ENCODE data around the gene CDH15. TPM values are rescaled to one million over a fixed set of nuclear protein-coding genes. Genes with fewer than 3 reads are reported as not detected.

CDH15 gene
- total and polyA plus RNA-seq, 2 of the 13 experiments (the other 11 are each of a cell fraction or from before 2014, with no cell fraction given) = 0.74 to 2.2 TPM

DNA sequence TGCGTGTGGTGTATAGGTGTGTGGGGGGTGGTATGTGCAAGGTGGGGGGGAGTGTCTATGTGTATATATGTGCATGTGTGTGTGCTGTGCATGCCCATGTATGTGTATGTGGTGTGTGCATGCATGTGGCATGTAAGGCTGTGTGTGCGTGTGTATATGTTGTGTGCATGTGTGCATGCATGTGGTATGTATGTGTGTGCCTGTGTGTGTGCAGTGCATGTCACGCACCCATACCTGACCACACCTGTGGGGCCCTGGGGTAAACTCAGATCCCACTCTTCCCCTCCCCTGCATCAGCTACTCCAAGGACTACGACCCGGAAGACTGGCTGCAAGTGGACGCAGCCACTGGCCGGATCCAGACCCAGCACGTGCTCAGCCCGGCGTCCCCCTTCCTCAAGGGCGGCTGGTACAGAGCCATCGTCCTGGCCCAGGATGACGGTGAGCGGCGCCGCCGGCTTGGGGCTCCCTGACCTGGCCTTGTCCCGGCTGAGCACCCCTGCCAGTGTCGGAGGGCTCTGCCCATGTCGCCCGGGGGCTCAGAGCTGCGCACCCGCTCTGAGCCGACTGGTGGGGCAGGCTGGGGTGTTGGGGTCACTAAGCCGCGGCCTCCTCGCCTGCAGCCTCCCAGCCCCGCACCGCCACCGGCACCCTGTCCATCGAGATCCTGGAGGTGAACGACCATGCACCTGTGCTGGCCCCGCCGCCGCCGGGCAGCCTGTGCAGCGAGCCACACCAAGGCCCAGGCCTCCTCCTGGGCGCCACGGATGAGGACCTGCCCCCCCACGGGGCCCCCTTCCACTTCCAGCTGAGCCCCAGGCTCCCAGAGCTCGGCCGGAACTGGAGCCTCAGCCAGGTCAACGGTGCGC, 19.7 kb downstream of the CDH15 start (continued):
- TF ChIP-seq, protein P1, sequence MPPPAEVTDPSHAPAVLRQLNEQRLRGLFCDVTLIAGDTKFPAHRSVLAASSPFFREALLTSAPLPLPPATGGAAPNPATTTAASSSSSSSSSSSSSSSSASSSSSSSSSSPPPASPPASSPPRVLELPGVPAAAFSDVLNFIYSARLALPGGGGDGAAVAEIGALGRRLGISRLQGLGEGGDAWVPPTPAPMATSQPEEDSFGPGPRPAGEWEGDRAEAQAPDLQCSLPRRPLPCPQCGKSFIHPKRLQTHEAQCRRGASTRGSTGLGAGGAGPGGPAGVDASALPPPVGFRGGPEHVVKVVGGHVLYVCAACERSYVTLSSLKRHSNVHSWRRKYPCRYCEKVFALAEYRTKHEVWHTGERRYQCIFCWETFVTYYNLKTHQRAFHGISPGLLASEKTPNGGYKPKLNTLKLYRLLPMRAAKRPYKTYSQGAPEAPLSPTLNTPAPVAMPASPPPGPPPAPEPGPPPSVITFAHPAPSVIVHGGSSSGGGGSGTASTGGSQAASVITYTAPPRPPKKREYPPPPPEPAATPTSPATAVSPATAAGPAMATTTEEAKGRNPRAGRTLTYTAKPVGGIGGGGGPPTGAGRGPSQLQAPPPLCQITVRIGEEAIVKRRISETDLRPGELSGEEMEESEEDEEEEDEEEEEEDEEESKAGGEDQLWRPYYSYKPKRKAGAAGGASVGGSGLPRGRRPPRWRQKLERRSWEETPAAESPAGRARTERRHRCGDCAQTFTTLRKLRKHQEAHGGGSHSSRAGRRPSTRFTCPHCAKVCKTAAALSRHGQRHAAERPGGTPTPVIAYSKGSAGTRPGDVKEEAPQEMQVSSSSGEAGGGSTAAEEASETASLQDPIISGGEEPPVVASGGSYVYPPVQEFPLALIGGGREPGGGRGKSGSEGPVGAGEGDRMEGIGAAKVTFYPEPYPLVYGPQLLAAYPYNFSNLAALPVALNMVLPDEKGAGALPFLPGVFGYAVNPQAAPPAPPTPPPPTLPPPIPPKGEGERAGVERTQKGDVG (CRISPR knock-in tag; IDR thresholded peaks at IDR 0.05; ENCODE audit: borderline replicate concordance) = no peak
- TF ChIP-seq, protein P2, sequence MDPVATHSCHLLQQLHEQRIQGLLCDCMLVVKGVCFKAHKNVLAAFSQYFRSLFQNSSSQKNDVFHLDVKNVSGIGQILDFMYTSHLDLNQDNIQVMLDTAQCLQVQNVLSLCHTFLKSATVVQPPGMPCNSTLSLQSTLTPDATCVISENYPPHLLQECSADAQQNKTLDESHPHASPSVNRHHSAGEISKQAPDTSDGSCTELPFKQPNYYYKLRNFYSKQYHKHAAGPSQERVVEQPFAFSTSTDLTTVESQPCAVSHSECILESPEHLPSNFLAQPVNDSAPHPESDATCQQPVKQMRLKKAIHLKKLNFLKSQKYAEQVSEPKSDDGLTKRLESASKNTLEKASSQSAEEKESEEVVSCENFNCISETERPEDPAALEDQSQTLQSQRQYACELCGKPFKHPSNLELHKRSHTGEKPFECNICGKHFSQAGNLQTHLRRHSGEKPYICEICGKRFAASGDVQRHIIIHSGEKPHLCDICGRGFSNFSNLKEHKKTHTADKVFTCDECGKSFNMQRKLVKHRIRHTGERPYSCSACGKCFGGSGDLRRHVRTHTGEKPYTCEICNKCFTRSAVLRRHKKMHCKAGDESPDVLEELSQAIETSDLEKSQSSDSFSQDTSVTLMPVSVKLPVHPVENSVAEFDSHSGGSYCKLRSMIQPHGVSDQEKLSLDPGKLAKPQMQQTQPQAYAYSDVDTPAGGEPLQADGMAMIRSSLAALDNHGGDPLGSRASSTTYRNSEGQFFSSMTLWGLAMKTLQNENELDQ (CRISPR knock-in tag; IDR thresholded peaks at IDR 0.05; ENCODE audit: borderline replicate concordance) = no peak
- TF ChIP-seq, protein P3, sequence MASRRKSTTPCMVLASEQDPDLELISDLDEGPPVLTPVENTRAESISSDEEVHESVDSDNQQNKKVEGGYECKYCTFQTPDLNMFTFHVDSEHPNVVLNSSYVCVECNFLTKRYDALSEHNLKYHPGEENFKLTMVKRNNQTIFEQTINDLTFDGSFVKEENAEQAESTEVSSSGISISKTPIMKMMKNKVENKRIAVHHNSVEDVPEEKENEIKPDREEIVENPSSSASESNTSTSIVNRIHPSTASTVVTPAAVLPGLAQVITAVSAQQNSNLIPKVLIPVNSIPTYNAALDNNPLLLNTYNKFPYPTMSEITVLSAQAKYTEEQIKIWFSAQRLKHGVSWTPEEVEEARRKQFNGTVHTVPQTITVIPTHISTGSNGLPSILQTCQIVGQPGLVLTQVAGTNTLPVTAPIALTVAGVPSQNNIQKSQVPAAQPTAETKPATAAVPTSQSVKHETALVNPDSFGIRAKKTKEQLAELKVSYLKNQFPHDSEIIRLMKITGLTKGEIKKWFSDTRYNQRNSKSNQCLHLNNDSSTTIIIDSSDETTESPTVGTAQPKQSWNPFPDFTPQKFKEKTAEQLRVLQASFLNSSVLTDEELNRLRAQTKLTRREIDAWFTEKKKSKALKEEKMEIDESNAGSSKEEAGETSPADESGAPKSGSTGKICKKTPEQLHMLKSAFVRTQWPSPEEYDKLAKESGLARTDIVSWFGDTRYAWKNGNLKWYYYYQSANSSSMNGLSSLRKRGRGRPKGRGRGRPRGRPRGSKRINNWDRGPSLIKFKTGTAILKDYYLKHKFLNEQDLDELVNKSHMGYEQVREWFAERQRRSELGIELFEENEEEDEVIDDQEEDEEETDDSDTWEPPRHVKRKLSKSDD (CRISPR knock-in tag; IDR thresholded peaks at IDR 0.05; ENCODE audit: low read depth) = no peak
- TF ChIP-seq, protein P4, sequence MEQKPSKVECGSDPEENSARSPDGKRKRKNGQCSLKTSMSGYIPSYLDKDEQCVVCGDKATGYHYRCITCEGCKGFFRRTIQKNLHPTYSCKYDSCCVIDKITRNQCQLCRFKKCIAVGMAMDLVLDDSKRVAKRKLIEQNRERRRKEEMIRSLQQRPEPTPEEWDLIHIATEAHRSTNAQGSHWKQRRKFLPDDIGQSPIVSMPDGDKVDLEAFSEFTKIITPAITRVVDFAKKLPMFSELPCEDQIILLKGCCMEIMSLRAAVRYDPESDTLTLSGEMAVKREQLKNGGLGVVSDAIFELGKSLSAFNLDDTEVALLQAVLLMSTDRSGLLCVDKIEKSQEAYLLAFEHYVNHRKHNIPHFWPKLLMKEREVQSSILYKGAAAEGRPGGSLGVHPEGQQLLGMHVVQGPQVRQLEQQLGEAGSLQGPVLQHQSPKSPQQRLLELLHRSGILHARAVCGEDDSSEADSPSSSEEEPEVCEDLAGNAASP (CRISPR knock-in tag; IDR thresholded peaks at IDR 0.05; ENCODE audit: borderline replicate concordance) = 0 out of 2 replicates have a peak, but pooled peaks have one; percentile 30
- no peak for TF ChIP-seq ZNF567 (CRISPR knock-in tag; IDR thresholded peaks at IDR 0.05; ENCODE audit: borderline replicate concordance)
- TF ChIP-seq, protein P5, sequence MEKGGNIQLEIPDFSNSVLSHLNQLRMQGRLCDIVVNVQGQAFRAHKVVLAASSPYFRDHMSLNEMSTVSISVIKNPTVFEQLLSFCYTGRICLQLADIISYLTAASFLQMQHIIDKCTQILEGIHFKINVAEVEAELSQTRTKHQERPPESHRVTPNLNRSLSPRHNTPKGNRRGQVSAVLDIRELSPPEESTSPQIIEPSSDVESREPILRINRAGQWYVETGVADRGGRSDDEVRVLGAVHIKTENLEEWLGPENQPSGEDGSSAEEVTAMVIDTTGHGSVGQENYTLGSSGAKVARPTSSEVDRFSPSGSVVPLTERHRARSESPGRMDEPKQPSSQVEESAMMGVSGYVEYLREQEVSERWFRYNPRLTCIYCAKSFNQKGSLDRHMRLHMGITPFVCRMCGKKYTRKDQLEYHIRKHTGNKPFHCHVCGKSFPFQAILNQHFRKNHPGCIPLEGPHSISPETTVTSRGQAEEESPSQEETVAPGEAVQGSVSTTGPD (CRISPR knock-in tag; IDR thresholded peaks at IDR 0.05) = no peak
- TF ChIP-seq, protein P6, sequence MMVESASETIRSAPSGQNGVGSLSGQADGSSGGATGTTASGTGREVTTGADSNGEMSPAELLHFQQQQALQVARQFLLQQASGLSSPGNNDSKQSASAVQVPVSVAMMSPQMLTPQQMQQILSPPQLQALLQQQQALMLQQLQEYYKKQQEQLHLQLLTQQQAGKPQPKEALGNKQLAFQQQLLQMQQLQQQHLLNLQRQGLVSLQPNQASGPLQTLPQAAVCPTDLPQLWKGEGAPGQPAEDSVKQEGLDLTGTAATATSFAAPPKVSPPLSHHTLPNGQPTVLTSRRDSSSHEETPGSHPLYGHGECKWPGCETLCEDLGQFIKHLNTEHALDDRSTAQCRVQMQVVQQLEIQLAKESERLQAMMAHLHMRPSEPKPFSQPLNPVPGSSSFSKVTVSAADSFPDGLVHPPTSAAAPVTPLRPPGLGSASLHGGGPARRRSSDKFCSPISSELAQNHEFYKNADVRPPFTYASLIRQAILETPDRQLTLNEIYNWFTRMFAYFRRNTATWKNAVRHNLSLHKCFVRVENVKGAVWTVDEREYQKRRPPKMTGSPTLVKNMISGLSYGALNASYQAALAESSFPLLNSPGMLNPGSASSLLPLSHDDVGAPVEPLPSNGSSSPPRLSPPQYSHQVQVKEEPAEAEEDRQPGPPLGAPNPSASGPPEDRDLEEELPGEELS (CRISPR knock-in tag; IDR thresholded peaks at IDR 0.05) = no peak
- TF ChIP-seq ZNF557 (CRISPR knock-in tag; IDR thresholded peaks at IDR 0.05) = peak; percentile 43; the same call in 1 of the 2 replicates
- TF ChIP-seq FOXM1 (CRISPR knock-in tag; IDR thresholded peaks at IDR 0.05) = no peak
- no peak for TF ChIP-seq RBM22 (optimal IDR thresholded peaks at IDR 0.05; ENCODE audit: low read length)
- TF ChIP-seq ZNF720 (CRISPR knock-in tag; IDR thresholded peaks at IDR 0.05) = 0 out of 2 replicates have a peak, but pooled peaks have one; percentile 14
- TF ChIP-seq GFI1 (CRISPR knock-in tag; IDR thresholded peaks at IDR 0.05; ENCODE audit: borderline replicate concordance) = no peak
